Left renal pelvis (tissue), 4 donors: ENCODE results near the gene ARFIP1. TPM values are rescaled to one million over a fixed set of nuclear protein-coding genes. Genes with fewer than 3 reads are reported as not detected.

ENCODE experiments used
- DNase-seq, 4 donors: peaks; one replicate each; pipeline ENCODE4 v3.0.0-alpha.2; 2013; ENCODE audit warnings: low read depth in 4 of 4, low spot score in 3 of 4
- polyA plus RNA-seq, 4 donors: library from polyadenylated mRNA; unstranded; fragments of 120-200 nt; gene quantifications; one replicate each; pipeline ENCODE4 v1.2.1, GENCODE V29; 2013; ENCODE audit not compliant: insufficient read length in 4 of 4

Gene ARFIP1
- polyA plus RNA-seq, 4 donors = 38.7 to 55.5 (median 46.8) TPM

DNA sequence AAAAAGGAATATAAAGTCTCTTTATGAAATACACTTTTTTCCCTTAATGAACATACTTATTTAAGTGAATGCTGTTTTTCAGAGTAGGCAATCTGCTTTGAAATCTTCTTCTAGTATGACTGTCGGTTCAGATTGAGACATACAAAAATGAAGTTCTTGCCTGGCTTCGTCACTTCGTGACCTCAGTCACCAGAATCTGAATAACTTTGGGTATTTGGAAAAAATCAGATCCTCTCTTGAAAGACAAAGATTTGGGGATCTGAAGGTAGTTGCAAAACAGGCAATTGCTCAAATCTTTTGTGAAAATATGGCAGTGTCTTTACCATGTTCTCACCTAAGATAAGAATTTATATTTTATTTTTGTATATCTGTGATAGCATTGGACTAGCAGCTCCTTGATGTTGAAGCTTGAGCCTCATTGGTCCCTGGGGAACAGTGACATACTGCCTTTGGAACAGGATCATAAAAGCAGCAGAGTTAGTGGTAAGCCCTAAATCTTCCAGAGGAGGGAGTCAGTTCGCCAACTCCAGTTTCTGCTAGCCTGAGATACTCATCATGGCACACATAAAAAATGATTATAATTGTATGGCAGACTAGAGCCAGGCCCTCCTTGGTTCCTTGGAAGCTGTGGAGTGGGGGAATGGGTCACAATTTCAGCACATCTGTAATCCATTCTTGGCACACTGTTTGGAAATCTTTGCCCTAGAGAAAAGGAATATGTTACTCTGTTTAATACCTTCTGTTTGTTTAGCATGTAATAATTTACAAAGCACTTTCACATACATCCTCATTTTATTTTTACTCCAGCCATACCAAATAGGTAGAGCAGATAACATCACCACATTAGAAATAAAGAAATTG, 5.0 kb downstream of the ARFIP1 start:
- no peak for DNase-seq

- DNase-seq = no peak
Observed at GRCh38 chr4:152785639-152786615, 6.2 kb downstream of the ARFIP1 start.

GRCh38 chr4:152786627-152787026, 6.9 kb downstream of the ARFIP1 start:
- no peak for DNase-seq

DNA sequence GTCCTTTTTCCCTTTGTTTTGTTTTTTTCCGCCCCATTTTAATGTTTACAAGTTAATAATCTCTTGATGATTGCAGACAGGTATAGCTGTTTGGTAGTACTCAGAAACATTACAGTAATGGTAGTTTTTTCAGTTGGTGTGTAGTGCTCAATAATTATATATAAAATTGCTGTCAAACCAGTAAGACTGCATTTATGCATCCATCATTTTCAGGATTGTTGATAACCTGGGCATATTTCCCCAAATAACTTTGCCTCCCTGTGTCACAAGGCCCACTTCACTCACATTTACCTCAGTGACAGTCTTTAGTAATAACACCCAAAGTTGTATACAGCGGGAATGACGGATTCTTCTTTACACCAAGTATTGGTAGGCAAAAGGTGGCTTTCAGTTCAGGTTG, 16.1 kb downstream of the ARFIP1 start:
- no peak for DNase-seq

DNA sequence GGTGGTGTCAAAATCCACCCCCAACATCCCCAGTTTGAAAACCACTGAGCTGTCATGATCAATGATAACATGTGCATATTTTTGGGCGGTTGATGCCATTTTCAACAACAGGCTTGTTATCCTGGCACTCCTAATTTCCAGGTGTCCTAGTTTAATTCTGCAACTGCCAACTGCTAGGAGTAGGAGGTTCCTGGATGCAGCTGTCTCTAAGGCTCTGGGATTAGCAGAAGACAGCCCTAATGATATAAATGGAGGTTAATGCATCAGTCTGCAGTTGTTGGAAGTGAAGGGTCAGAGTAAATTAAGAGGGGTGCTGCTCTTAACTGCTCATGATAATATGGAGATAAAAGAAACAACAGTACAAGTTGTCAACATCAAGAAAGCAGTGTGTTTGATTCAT, 23.8 kb downstream of the ARFIP1 start:
- DNase-seq = no peak

DNA sequence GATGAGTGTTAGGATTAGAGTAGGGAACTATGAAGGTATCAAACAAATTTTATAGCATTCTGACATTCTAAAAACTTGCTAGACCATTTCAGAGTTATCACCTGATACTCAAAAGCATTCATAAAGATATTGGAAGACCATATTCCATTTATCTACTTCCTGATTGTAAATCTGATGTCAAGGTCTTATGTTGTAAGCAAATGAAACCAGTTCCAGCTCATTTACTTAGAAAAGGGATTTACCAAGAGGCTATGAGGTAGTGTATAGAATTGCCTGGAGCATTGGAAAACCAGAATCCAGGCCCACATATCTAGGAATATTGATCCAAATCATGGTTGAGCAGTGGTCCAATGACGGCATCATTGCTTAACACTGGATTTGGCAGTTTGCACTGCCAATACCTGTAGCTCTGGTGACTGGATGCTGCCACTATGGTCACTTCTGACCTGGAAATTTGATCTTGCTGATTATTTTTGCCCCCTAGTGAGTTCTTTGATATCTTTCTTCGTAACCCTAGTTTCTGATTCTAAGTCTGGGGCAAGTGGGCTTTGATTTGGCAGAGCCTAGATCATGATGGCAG, 25.4 kb downstream of the ARFIP1 start:
- no peak for DNase-seq

GRCh38 chr4:152805818-152806217, 26.1 kb downstream of the ARFIP1 start:
- DNase-seq = no peak

DNA sequence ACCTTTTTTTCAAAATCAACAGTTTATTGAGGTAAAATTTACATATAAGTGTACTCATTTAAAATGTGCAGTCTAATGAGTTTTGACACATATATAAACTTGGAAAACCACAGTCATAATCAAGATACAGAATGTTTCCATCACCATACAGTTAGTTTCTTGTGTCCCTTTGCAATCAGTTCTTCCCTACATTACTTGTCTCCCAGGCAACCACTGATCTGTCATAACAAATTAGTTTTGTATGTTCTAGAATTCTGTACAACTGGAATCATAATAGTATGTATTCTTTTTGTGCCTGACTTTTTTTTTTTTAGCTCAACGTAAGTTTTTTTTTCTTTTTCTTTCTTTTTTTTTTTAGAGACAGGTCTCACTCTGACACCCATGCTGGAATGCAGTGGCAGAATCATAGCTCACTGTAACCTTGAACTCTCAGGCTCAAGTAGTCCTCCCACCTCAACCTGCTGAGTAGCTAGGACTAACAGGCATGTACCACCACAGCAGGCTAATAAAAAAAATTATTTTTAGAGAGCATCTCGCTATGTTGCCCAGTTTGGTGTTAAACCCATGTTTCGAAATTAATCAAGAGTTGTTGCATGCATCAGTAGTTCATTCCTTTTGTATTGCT, 26.9 kb downstream of the ARFIP1 start:
- no peak for DNase-seq

- no peak for DNase-seq
Observed at GRCh38 chr4:152807294-152807829, 27.6 kb downstream of the ARFIP1 start.

GRCh38 chr4:152808670-152809069, 28.9 kb downstream of the ARFIP1 start:
- DNase-seq = no peak

DNA sequence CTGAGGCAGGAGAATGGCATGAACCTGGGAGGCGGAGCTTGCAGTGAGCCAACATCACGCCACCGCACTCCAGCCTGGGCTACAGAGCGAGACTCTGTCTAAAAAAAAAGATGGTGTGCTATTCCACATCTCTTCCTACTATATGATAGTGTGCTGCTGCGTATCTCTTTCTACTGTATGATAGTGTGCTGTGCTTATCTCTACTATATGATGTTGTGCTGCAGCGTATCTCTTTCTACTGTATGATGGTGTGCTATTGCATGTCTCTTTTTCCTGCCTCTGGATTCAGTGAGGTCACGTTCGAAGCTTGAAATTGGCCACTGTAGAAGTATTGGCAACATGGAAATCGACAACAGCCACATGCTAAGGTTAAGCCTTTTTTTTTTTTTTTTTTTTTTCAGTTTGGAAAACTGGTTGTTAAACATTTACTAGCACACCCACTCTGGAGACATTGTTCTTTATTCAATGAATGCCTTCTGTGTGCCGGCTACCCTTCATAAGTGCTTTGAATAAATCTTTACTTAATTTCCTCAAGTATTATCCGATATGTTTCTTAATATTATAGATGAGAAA, 31.0 kb downstream of the ARFIP1 start:
- no peak for DNase-seq

GRCh38 chr4:152815078-152815477, 35.3 kb downstream of the ARFIP1 start:
- DNase-seq = no peak

- no peak for DNase-seq
Observed at GRCh38 chr4:152817331-152817730, 37.6 kb downstream of the ARFIP1 start.

GRCh38 chr4:152819026-152819645, 39.4 kb downstream of the ARFIP1 start:
- DNase-seq = no peak

DNA sequence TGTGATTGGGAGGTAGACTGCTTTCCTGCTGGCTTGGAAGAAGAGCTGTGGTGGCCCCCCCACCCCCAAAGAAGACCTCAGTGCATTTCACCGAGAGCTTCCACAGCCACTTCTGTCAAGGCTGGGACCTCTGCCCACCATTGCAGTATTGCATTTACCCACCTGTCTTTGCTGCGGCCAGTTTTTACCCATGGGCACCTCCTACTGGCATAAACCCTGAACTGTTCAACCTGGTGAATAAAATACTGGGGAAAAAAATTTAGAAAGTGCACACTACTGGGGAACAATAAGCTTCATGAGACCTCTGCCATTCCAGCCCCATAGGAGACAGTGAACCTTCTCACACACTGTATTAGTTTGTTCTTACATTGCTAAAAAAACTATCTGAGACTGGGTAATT, 40.3 kb downstream of the ARFIP1 start:
- no peak for DNase-seq

- DNase-seq = no peak
Observed at GRCh38 chr4:152822323-152822722, 42.6 kb downstream of the ARFIP1 start.

- DNase-seq = no peak
Observed at GRCh38 chr4:152824561-152824960, 44.8 kb downstream of the ARFIP1 start.

GRCh38 chr4:152825336-152825735, 45.6 kb downstream of the ARFIP1 start:
- DNase-seq = no peak

DNA sequence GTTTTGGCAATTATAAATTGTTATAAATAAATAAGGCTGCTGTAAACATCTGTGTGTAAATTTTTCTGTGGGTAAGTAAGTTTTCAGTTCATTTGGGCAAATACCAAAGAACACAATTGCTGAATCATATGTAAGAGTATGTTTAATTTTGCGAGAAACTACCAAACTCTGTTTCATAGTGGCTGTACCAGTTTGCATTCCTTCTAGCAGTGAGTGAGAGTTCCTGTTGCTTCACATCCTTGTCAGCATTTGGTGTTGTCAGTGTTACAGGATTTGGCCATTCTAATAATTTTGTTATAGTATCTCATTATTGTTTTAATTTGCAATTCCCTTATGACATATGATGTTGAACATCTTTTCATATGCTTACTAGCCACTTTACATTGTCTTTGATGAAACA, 48.4 kb downstream of the ARFIP1 start:
- no peak for DNase-seq

DNA sequence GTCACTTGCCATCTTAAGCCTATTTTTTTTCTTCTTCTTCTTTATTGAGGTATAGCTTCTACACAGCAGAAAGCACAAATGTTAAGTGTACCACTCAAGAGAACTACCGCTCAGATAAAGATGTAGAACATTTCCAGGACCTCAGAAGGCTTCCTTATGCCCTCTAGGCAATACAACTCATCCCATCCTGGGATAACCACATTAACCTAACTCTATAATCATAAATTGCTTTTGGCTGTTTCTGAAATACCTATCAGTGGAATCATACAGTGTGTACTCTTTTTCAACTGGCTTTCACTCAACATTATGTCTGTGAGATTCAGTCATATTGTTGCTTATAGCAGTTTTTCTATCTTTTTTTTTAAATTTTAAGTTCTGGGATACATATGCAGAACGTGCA, 51.7 kb downstream of the ARFIP1 start:
- DNase-seq = no peak
